Breast epithelium (tissue), 3 donors: ENCODE data around the gene MAP3K5.

ENCODE experiments used
- CTCF ChIP-seq, 3 donors: fragments of 450-650 bp; IDR thresholded peaks; one replicate each; pipeline ENCODE4 v1.5.1; 2016 to 2017; ENCODE audit warnings: antibody characterized with exemption in 3 of 3, mild to moderate bottlenecking in 3 of 3, moderate library complexity in 3 of 3
- POLR2A ChIP-seq: fragments of 450-650 bp; IDR thresholded peaks from one replicate; pipeline ENCODE4 v1.6.1; 2016; ENCODE audit warnings: antibody characterized with exemption, mild to moderate bottlenecking, moderate library complexity
- POLR2AphosphoS5 ChIP-seq, 3 donors: sonication (generic); formaldehyde crosslinking; IDR thresholded peaks; one replicate each; pipeline ENCODE4 v1.6.1; 2017; ENCODE audit warnings: antibody characterized with exemption in 3 of 3

GRCh38 chr6:136611746-136612145 lies 180.5 kb downstream of the MAP3K5 start:
- TF ChIP-seq CTCF (IDR thresholded peaks at IDR 0.05) (no peak), POLR2AphosphoS5 (IDR thresholded peaks at IDR 0.05) (no peak), POLR2A (no peak)
